K562 (cell line): ENCODE data around the gene GPR3. TPM values are rescaled to one million over a fixed set of nuclear protein-coding genes. Genes with fewer than 3 reads are reported as not detected.

ENCODE experiments used
- ATAC-seq: fragments of 200-7000 bp; cut with Tn5 transposase; 3 replicates; pipeline ENCODE4 v1.9.1; 2020; ENCODE audit warnings: moderate library complexity
- BruUV-seq: library from RNA; stranded (reverse); fragments of 400-500 nt; replicated peaks from 2 replicates; lab custom pipeline; 2021; lab: Mats Ljungman, UMichigan
- CTCF ChIA-PET: fragments of 300-600 bp; formaldehyde crosslinking; extraction: SDS; loops from one replicate; lab custom pipeline; 2021; ENCODE audit warnings: low intra/inter-chr PET ratio; lab: Yijun Ruan, JAX
- POLR2A ChIA-PET: fragments of 300-600, 350-650 bp; sonication (Branson Sonifier 250); formaldehyde crosslinking; extraction: SDS; loops from one replicate; lab custom pipeline; 2021; ENCODE audit warnings: antibody characterized with exemption, inconsistent platforms; lab: Yijun Ruan, JAX
- DNase-seq, 4 experiments: peaks; one replicate each; pipeline versions ENCODE4 v3.0.0 to v3.0.0-alpha.2; 2011 to 2018; ENCODE audit warnings: low spot score in 3 of 4, mixed read lengths in 3 of 4; ENCODE audit errors: extremely low read depth in 1 of 4
- FAIRE-seq: peaks from 2 replicates; lab custom pipeline; 2011; peaks lifted over from hg19 to GRCh38; lab: Jason Lieb, UNC
- H2AFZ ChIP-seq: 2 replicates; pipeline ENCODE4 v1.6.0; 2011; ENCODE audit warnings: low read depth, low read length, control low read depth, inconsistent platforms
- H3K27ac ChIP-seq: fragments of 200-600 bp; 3 replicates; pipeline ENCODE4 v1.8.0; 2011; ENCODE audit warnings: low read depth, mild to moderate bottlenecking, control low read depth, inconsistent platforms, low read length, moderate library complexity, mixed read lengths; ENCODE audit errors: extremely low read depth
- H3K27me3 ChIP-seq, 2 experiments: fragments of 300-600 bp in 1 of 2; 2 replicates in 1 of 2; 3 replicates in 1 of 2; pipeline versions ENCODE4 v1.6.0 to v1.8.0; 2011; ENCODE audit warnings: inconsistent platforms in 2 of 2, low read length in 2 of 2, mild to moderate bottlenecking in 1 of 2, mixed read lengths in 1 of 2, moderate library complexity in 1 of 2; ENCODE audit not compliant: control insufficient read depth in 2 of 2, insufficient read depth in 2 of 2
- H3K36me3 ChIP-seq: fragments of 300-600 bp; 3 replicates; pipeline ENCODE4 v1.8.0; 2011; ENCODE audit warnings: mild to moderate bottlenecking, low read length, inconsistent platforms; ENCODE audit not compliant: control insufficient read depth, insufficient read depth
- H3K4me1 ChIP-seq, 2 experiments: fragments of 200-600 bp in 1 of 2; replicated peaks in 1 of 2; 2 replicates in 1 of 2; 3 replicates in 1 of 2; pipeline versions ENCODE4 v1.5.1 to v1.8.0; 2011; ENCODE audit warnings: inconsistent platforms in 2 of 2, low read length in 2 of 2, mild to moderate bottlenecking in 1 of 2, mixed read lengths in 1 of 2, moderate library complexity in 1 of 2; ENCODE audit not compliant: control insufficient read depth in 2 of 2, insufficient read depth in 2 of 2
- H3K4me2 ChIP-seq: 2 replicates; pipeline ENCODE4 v1.6.1; 2011; ENCODE audit warnings: low read length, control low read depth, inconsistent platforms, mixed read lengths; ENCODE audit not compliant: insufficient read depth
- H3K4me3 ChIP-seq: fragments of 200-600 bp; sonication (generic), shearing (Covaris generic); 2 replicates; pipeline ENCODE4 v1.5.1; 2016; ENCODE audit warnings: control low read depth, inconsistent platforms
- H3K79me2 ChIP-seq: fragments of 200-600 bp; 3 replicates; pipeline ENCODE4 v1.8.0; 2011; ENCODE audit warnings: low read length, inconsistent platforms; ENCODE audit not compliant: control insufficient read depth, insufficient read depth
- H3K9ac ChIP-seq, 2 experiments: 2 replicates each; pipeline versions ENCODE4 v1.6.0 to v1.6.1; 2011; ENCODE audit warnings: low read depth in 2 of 2, low read length in 2 of 2, control low read depth in 1 of 2, inconsistent platforms in 1 of 2, mild to moderate bottlenecking in 1 of 2, mixed read lengths in 1 of 2; ENCODE audit not compliant: insufficient read depth in 1 of 2
- H3K9me1 ChIP-seq: one replicate; pipeline ENCODE4 v1.6.0; 2011; ENCODE audit warnings: inconsistent platforms, mild to moderate bottlenecking, low read length, moderate library complexity; ENCODE audit not compliant: control insufficient read depth, insufficient read depth
- H3K9me3 ChIP-seq: replicated peaks from 2 replicates; pipeline ENCODE4 v1.5.1; 2011; ENCODE audit warnings: low read depth, low read length, inconsistent platforms; ENCODE audit not compliant: control insufficient read depth, insufficient read depth
- H4K20me1 ChIP-seq: replicated peaks from 2 replicates; pipeline ENCODE4 v1.6.1; 2011; ENCODE audit warnings: low read length, inconsistent platforms, mixed read lengths; ENCODE audit not compliant: control insufficient read depth, insufficient read depth
- ADNP ChIP-seq: fragments of 200-800 bp; sonication (Bioruptor generic); IDR thresholded peaks from 2 replicates; pipeline ENCODE4 v1.6.1; 2016; ENCODE audit warnings: missing genetic modification characterization, missing compliant biosample characterization
- CTCF ChIP-seq, 3 experiments: IDR thresholded peaks in 2 of 3; conservative IDR thresholded peaks in 1 of 3; 2 replicates each; pipeline ENCODE4 v1.5.1; 2011 to 2012; ENCODE audit warnings: low read length in 3 of 3, mild to moderate bottlenecking in 3 of 3, control low read depth in 2 of 3, improper control_type of control experiment in 1 of 3, inconsistent platforms in 1 of 3, low read depth in 1 of 3, mixed read lengths in 1 of 3, moderate library complexity in 1 of 3; ENCODE audit not compliant: insufficient read depth in 2 of 3
- CXXC5 ChIP-seq: fragments of 250-450 bp; sonication (Bioruptor Pico); IDR thresholded peaks from 2 replicates; pipeline ENCODE4 v1.8.0; 2022; ENCODE audit warnings: inconsistent platforms, mild to moderate bottlenecking, moderate library complexity
- FOXA3 ChIP-seq, 2 experiments: fragments of 450-650 bp in 1 of 2; sonication (generic) in 1 of 2; formaldehyde crosslinking; IDR thresholded peaks in 1 of 2; conservative IDR thresholded peaks in 1 of 2; 2 replicates each; pipeline versions ENCODE4 v1.4.0 to v1.8.0; 2020 to 2022; ENCODE audit warnings: mild to moderate bottlenecking in 2 of 2, missing genetic modification reagents in 1 of 2
- TFAP4 ChIP-seq: sonication (generic); formaldehyde crosslinking; IDR thresholded peaks from 2 replicates; pipeline ENCODE4 v1.8.0; 2022; ENCODE audit warnings: missing genetic modification reagents, mild to moderate bottlenecking, moderate library complexity, borderline replicate concordance
- U2AF2 ChIP-seq: fragments of 200-400 bp; formaldehyde crosslinking; optimal IDR thresholded peaks from 2 replicates; pipeline ENCODE3; 2017; ENCODE audit warnings: low read depth, mild to moderate bottlenecking, low read length
- ZBTB49 ChIP-seq: sonication (generic); formaldehyde crosslinking; IDR thresholded peaks from 2 replicates; pipeline ENCODE4 v1.8.0; 2022; ENCODE audit warnings: missing genetic modification reagents, mild to moderate bottlenecking, borderline replicate concordance
- ZBTB7A ChIP-seq: IDR thresholded peaks from 2 replicates; pipeline ENCODE4 v1.6.1; 2011; ENCODE audit warnings: low read depth, mild to moderate bottlenecking, low read length, moderate library complexity, borderline replicate concordance; ENCODE audit not compliant: control insufficient read depth
- ZNF263 ChIP-seq: sonication (generic); formaldehyde crosslinking; IDR thresholded peaks from 2 replicates; pipeline ENCODE4 v1.8.0; 2022; ENCODE audit warnings: mild to moderate bottlenecking, missing genetic modification reagents, borderline replicate concordance
- WGBS: fragments of 100-300 bp; shearing (Covaris generic); methylation state at CpG from one replicate; pipeline ENCODE4 v1.1.6; 2016; ENCODE audit warnings: low coverage, mixed read lengths; ENCODE audit not compliant: insufficient coverage; ENCODE audit errors: missing lambda C conversion rate; 5-methylcytosine and 5-hydroxymethylcytosine counted together
- in situ Hi-C: fragments of 300-500 bp; cut with MboI; formaldehyde crosslinking; loops from 4 replicates; pipeline ENCODE4 v1.15.0; 2018; ENCODE audit warnings: inconsistent platforms, mixed read lengths
- intact Hi-C: fragments of 100-400 bp; cut with micrococcal nuclease; formaldehyde crosslinking; loops from 2 replicates; pipeline ENCODE4 v1.14.2; 2022
- polyA plus RNA-seq, 8 experiments: library from polyadenylated mRNA; depleted of rRNA in 4 of 8; stranded (reverse) in 5 of 8; unstranded in 3 of 8; fragments of >200 nt; fragmentation: Nextera tagmentation in 2 of 8; fragmentation: Illumina TruSeq in 1 of 8; extraction: Ambion mirVana in 2 of 8; extraction: Trizol in 1 of 8; gene quantifications; 2 replicates each; pipeline versions ENCODE4 v1.2.1 to v1.2.3, GENCODE V29; 2011 to 2014; ENCODE audit warnings: inconsistent platforms in 1 of 8, missing spikeins in 1 of 8
- total RNA-seq, 7 experiments: library from RNA; depleted of rRNA in 6 of 7; stranded (reverse); fragments of >200 nt in 6 of 7; fragmentation: Illumina TruSeq in 2 of 7; extraction: Trizol in 2 of 7; gene quantifications; 2 replicates each; pipeline versions ENCODE4 v1.2.1 to v1.2.3, GENCODE V29; 2011 to 2021; ENCODE audit warnings: low replicate concordance in 1 of 7

The GPR3 gene
- total and polyA plus RNA-seq, 9 of the 15 experiments (the other 6 are each of a cell fraction or from before 2014, with no cell fraction given), result 0.24 to 11.5 (median 3.7) TPM

GRCh38 chr1:27356619-27357280, 35.7 kb upstream of the GPR3 start (continued):
- TF ChIP-seq CTCF (IDR thresholded peaks at IDR 0.05 in 2 of 3, conservative IDR thresholded peaks at IDR 0.05 in 1 of 3; ENCODE audit: insufficient read depth in 2 of 3, low read depth in 1 of 3, low read length in 3 of 3), result peak in 2 of 3 experiments; percentile 25 to 33; a peak in 4 of 6 replicates
- TF ChIP-seq U2AF2, result no peak

GRCh38 chr1:27357281-27358037, 35.0 kb upstream of the GPR3 start:
- no peak overlapping the region for H3K4me3 ChIP-seq
- FAIRE-seq (peak; percentile 81), DNase-seq (peak; percentile 85 to 94 (median 90)), ATAC-seq (peak; percentile 90)
- H3K4me1 ChIP-seq, result peaks cover 9 to 53% of the 10 kb centered on the region in 2 experiments
- H3K4me2 ChIP-seq, result peak overlapping the region; percentile 56
- BruUV-seq, result no TSS peak
- peaks cover 12% of the 10 kb centered on the region; the same call in 2 of the 3 replicates for H3K36me3 ChIP-seq
- H4K20me1 ChIP-seq, result 0 out of 2 replicates have a peak, but pooled peaks cover 10% of the 10 kb centered on the region
- H3K9me1 ChIP-seq, result no peaks in the 10 kb centered on the region
- no peaks in the 10 kb centered on the region for H3K79me2 ChIP-seq
- in situ Hi-C loops (no loop called here), intact Hi-C loops (loop anchor here (5.0 kb wide), 2 partner anchors 35 to 55 kb away; partner anchors contain the start of gene GPR3)
- ChIA-PET POLR2A (interaction anchor here (0.6 to 1.5 kb wide), 8 partner anchors 8 to 1770 kb away, joined by 3 to 9 read pairs (median 3); partner anchors contain the start of gene SYTL1), CTCF (interaction anchor here (1.0 to 1.7 kb wide), 4 partner anchors 31 to 249 kb away, joined by 4 to 5 read pairs (median 4); no protein-coding TSS in a partner anchor)
- H3K9me3 ChIP-seq, result no peaks in the 10 kb centered on the region
- H3K27ac ChIP-seq, result no peak overlapping the region
- H3K9ac ChIP-seq, result peak overlapping the region in 1 of 2 experiments; percentile 86; a peak in 2 of 4 replicates
- 28% methylated on average over 40 of the region's 40 CpGs for WGBS
- peak overlapping the region; percentile 87 for H2AFZ ChIP-seq
- H3K27me3 ChIP-seq, result no peaks in the 10 kb centered on the region
- TF ChIP-seq FOXA3 (CRISPR knock-in tag; conservative IDR thresholded peaks at IDR 0.05 in 1 of 2, IDR thresholded peaks at IDR 0.05 in 1 of 2), result 0 out of 4 replicates have a peak, but pooled peaks of 1 of the 2 experiments have one; percentile 21
- peak; percentile 78; the same call in 1 of the 2 replicates for TF ChIP-seq TFAP4 (CRISPR knock-in tag)
- TF ChIP-seq ADNP (tag), result no peak
- TF ChIP-seq ZBTB7A, result peak; percentile 79; the same call in 1 of the 2 replicates
- TF ChIP-seq ZNF263 (CRISPR knock-in tag), result peak; percentile 51; the same call in 1 of the 2 replicates
- TF ChIP-seq ZBTB49 (CRISPR knock-in tag), result no peak
- peak; percentile 51; the same call in 1 of the 2 replicates for TF ChIP-seq CXXC5 (CRISPR knock-in tag)
